Measurements from ENCODE around the gene HCN3. TPM values are rescaled to one million over a fixed set of nuclear protein-coding genes. Genes with fewer than 3 reads are reported as not detected.
"Not testable (repeated sequence)": the region's sequence is repeated elsewhere in the genome, so short reads cannot be mapped to it uniquely, and the experiment has no call there.

The HCN3 gene
- 3.7 and 4.1 TPM in 2 replicates for total RNA-seq
- long read RNA-seq, result 0 reads

DNA sequence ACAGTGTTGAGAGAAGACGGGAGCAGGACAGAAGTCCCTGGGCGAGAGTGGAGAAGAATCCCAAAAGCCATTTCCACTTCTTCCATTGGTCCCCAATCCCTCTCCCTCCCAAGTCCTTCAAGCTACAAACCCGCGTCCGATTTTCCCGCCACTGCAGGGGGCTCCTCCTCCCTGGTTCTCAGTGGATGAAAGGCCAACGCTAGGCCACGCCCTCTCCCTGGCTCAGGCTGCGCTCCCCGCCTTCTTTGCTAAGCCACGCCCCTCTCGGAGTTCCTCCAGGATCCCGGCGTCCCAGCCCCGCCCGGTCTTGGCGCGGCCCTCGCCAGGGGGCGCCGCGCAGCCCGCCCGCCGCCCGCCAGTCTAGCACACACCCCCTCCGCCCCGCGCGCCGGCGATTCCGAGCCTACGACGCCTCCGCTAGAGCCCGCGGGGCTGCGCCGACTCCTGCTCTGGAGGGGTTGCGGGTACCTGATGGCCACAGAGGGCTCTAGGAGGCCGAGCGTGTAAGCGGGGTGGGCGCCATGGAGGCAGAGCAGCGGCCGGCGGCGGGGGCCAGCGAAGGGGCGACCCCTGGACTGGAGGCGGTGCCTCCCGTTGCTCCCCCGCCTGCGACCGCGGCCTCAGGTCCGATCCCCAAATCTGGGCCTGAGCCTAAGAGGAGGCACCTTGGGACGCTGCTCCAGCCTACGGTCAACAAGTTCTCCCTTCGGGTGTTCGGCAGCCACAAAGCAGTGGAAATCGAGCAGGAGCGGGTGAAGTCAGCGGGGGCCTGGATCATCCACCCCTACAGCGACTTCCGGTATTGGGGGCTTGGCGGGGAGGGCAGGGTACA is at the start of gene HCN3:
HCN3 (plus strand) TSS at position 394 of the 832 bp plus-strand sequence; CDS start at position 522, 128 bp downstream.
- Mint-ChIP-seq H3K4me1 (ENCODE audit: unreplicated experiment) (peaks cover 20% of the 10 kb centered on the region), H3K36me3 (ENCODE audit: unreplicated experiment) (no peaks in the 10 kb centered on the region), H3K9me3 (ENCODE audit: unreplicated experiment) (no peaks in the 10 kb centered on the region), H3K27me3 (ENCODE audit: unreplicated experiment) (no peaks in the 10 kb centered on the region), H3K27ac (ENCODE audit: unreplicated experiment) (no peak within 1 kb of the TSS), H3K4me3 (ENCODE audit: unreplicated experiment) (peak within 1 kb of the TSS; percentile 76)
- peak; percentile 99 for DNase-seq (ENCODE audit: extremely low spot score, unreplicated experiment)
- TF ChIP-seq, protein P1, sequence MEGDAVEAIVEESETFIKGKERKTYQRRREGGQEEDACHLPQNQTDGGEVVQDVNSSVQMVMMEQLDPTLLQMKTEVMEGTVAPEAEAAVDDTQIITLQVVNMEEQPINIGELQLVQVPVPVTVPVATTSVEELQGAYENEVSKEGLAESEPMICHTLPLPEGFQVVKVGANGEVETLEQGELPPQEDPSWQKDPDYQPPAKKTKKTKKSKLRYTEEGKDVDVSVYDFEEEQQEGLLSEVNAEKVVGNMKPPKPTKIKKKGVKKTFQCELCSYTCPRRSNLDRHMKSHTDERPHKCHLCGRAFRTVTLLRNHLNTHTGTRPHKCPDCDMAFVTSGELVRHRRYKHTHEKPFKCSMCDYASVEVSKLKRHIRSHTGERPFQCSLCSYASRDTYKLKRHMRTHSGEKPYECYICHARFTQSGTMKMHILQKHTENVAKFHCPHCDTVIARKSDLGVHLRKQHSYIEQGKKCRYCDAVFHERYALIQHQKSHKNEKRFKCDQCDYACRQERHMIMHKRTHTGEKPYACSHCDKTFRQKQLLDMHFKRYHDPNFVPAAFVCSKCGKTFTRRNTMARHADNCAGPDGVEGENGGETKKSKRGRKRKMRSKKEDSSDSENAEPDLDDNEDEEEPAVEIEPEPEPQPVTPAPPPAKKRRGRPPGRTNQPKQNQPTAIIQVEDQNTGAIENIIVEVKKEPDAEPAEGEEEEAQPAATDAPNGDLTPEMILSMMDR (IDR thresholded peaks at IDR 0.05), result peak; percentile 89

DNA sequence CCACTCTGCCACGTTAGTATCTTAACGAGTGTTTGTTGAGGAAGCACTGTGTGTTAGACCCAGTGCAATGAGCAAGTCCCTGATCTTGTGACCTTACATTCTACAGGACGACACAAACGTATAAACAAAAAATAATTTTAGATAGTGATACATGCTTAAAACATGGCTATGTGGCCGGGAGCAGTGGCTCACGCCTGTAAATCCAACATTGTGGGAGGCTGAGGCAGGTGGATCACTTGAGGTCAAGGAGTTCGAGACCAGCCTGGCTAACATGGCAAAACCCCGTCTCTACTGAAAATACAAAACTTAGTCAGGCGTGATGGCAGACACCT is 49.2 kb upstream of the HCN3 start:
- Mint-ChIP-seq H3K4me1 (ENCODE audit: unreplicated experiment) (peaks cover 48% of the 10 kb centered on the region), H3K4me3 (ENCODE audit: unreplicated experiment) (peak overlapping the region; percentile 82), H3K27ac (ENCODE audit: unreplicated experiment) (peak overlapping the region; percentile 93), H3K9me3 (ENCODE audit: unreplicated experiment) (no peaks in the 10 kb centered on the region), H3K36me3 (ENCODE audit: unreplicated experiment) (no peaks in the 10 kb centered on the region), H3K27me3 (ENCODE audit: unreplicated experiment) (no peaks in the 10 kb centered on the region)
- TF ChIP-seq, protein P1 (IDR thresholded peaks at IDR 0.05), result no peak
- DNase-seq (ENCODE audit: extremely low spot score, unreplicated experiment), result no peak

DNA sequence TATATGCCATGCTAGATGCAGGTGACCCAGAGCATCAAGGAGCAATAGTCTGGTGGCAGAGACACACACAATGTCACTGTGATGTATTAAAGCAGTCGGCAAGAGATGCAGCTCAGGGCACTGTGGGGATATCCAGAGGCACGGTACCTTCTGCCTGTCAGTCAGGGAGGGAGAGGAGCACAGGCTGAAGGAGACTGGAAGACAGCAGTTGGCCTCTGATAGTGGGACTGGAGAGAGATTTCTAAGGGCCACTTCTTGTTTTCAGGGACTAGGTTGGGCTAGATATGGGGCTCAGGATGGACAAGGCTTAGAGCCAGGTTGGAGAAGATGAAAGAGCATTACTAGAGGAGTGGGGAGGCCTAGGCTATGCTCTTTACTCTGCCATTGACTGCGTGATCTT is 46.0 kb upstream of the HCN3 start:
- H3K36me3 Mint-ChIP-seq (ENCODE audit: unreplicated experiment), result not testable (repeated sequence)

DNA sequence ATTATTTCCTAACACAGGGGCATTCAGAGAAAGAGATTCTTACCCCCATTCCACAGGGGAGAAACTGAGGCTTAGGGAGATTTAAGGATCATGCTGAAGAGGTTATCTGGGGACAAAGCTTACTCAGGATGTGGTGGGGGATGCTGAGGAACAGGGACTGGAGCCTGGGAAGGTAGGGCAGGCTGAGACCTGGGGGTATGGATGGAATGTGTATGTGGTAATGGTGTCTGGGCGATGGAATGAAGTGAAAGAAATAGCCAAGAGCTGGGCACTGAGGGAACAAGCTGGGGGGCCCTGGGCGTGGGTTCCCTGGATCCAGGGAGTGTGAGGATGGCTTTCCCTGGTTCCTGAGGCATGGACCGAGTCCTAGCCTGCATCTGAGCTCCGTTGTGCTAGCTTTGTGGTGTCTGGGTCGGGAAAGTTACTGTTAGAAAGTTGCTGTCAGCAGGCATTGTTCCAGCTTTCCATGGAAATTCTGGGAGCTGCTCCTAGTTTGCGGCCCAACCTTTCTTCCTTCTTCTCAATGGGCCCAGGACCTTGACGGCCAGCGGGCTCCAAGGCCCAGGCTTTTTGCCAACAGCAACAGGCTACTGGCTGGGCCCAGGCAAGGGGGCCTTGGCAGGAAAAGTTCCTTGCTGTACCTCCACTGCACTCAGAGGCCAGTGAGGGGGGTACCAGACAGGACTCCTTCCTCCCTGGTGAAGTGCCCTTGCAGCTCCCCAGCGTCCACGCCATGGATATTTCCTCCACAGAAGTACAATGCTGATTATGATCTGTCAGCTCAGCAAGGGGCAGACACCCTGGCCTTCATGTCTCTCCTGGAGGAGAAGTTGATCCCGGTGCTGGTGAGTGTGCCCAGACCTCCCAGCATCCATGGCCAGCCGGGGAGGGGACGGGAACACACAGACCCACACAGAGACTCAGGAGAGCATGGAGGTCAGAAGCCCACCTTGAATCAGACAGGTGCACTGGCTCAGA is 45.0 kb upstream of the HCN3 start:
- H3K4me1 Mint-ChIP-seq (ENCODE audit: unreplicated experiment), result peaks cover 19% of the 10 kb centered on the region
- not testable (repeated sequence) for H3K4me3 Mint-ChIP-seq (ENCODE audit: unreplicated experiment); DNase-seq (ENCODE audit: extremely low spot score, unreplicated experiment)

More for the DNA sequence above, 46.0 kb upstream of the HCN3 start:
- H3K4me3 Mint-ChIP-seq (ENCODE audit: unreplicated experiment); H3K9me3 Mint-ChIP-seq (ENCODE audit: unreplicated experiment); H3K27ac Mint-ChIP-seq (ENCODE audit: unreplicated experiment); H3K27me3 Mint-ChIP-seq (ENCODE audit: unreplicated experiment); DNase-seq (ENCODE audit: extremely low spot score, unreplicated experiment): not testable (repeated sequence)
- H3K4me1 Mint-ChIP-seq (ENCODE audit: unreplicated experiment), result peaks cover 27% of the 10 kb centered on the region

DNA sequence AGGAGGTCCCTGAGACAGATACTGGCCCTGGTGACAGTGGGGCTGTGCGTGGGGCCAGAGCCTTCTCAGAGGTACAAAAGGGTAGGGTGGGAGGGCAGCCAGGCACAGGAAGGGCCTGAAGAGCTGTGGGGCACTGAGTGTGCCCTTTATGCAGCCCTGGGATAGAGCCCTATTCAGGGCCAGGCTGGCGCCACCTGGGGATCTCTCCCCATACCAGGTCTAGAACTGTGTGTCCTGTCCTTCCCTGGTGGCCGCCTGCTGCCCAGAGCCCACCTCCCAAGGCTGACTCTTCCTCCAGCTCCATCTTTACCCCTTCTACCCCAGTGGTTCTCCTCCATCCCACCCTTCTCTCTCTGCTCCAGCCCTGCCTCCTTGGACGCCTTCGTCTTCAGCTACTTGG is 43.8 kb upstream of the HCN3 start:
- Mint-ChIP-seq H3K4me1 (ENCODE audit: unreplicated experiment) (peaks cover 15% of the 10 kb centered on the region), H3K36me3 (ENCODE audit: unreplicated experiment) (peaks cover 14% of the 10 kb centered on the region)
- H3K27me3 Mint-ChIP-seq (ENCODE audit: unreplicated experiment); H3K27ac Mint-ChIP-seq (ENCODE audit: unreplicated experiment); DNase-seq (ENCODE audit: extremely low spot score, unreplicated experiment); H3K4me3 Mint-ChIP-seq (ENCODE audit: unreplicated experiment); H3K9me3 Mint-ChIP-seq (ENCODE audit: unreplicated experiment): not testable (repeated sequence)

More for the DNA sequence above, 45.0 kb upstream of the HCN3 start:
- not testable (repeated sequence) for H3K9me3 Mint-ChIP-seq (ENCODE audit: unreplicated experiment); H3K27me3 Mint-ChIP-seq (ENCODE audit: unreplicated experiment)
- H3K36me3 Mint-ChIP-seq (ENCODE audit: unreplicated experiment), result peaks cover 12% of the 10 kb centered on the region
- peak overlapping the region; percentile 66 for H3K27ac Mint-ChIP-seq (ENCODE audit: unreplicated experiment)

DNA sequence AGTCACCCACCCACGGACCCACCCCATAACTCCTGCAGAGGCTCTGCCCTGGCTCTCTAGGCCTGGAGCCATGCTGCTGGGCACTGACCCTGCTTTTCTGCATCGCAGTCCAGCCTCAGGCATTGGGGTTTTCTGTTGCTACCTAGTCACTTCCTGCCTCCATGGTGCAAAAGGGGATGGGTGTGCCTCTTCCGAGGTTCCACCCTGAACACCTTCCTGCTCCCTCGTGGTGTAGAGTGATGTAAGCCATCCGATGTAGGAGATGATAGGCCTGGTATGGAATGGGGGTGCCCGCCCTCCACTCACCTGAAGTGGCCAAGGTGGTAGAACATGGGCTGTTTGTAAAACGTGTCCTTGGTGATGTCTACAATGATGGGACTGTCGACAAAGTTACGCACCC is 41.9 kb upstream of the HCN3 start:
- not testable (repeated sequence) for H3K4me3 Mint-ChIP-seq (ENCODE audit: unreplicated experiment); DNase-seq (ENCODE audit: extremely low spot score, unreplicated experiment); H3K27ac Mint-ChIP-seq (ENCODE audit: unreplicated experiment)

More for the DNA sequence above, 41.9 kb upstream of the HCN3 start:
- H3K36me3 Mint-ChIP-seq (ENCODE audit: unreplicated experiment), result peaks cover 17% of the 10 kb centered on the region
- H3K27me3 Mint-ChIP-seq (ENCODE audit: unreplicated experiment); H3K9me3 Mint-ChIP-seq (ENCODE audit: unreplicated experiment): not testable (repeated sequence)
- peaks cover 21% of the 10 kb centered on the region for H3K4me1 Mint-ChIP-seq (ENCODE audit: unreplicated experiment)
